HepG2 (cell line): Measurements from ENCODE around the gene RNF25. TPM values are rescaled to one million over a fixed set of nuclear protein-coding genes. Genes with fewer than 3 reads are reported as not detected.

ENCODE experiments used
- ATAC-seq: fragments of 200-7000 bp; cut with Tn5 transposase; 3 replicates; pipeline ENCODE4 v1.9.1; 2020; ENCODE audit warnings: mild to moderate bottlenecking, moderate library complexity
- BruUV-seq: library from RNA; stranded (reverse); fragments of 400-500 nt; replicated peaks from 2 replicates; lab custom pipeline; 2021; lab: Mats Ljungman, UMichigan
- CTCF ChIA-PET: fragments of 300-600 bp; formaldehyde crosslinking; extraction: SDS; loops from one replicate; lab custom pipeline; 2021; ENCODE audit warnings: low total read pairs, inconsistent platforms, low intra/inter-chr PET ratio; lab: Yijun Ruan, JAX
- POLR2A ChIA-PET: fragments of 350-600 bp; sonication (Branson Sonifier 250); formaldehyde crosslinking; loops from one replicate; lab custom pipeline; 2020; ENCODE audit warnings: antibody characterized with exemption, inconsistent platforms; lab: Yijun Ruan, JAX
- DNase-seq: peaks from one replicate; pipeline ENCODE4 v3.0.0-alpha.2; 2015; ENCODE audit warnings: low spot score
- FAIRE-seq: peaks from 3 replicates; lab custom pipeline; 2011; peaks lifted over from hg19 to GRCh38; lab: Jason Lieb, UNC
- H2AFZ ChIP-seq: one replicate; pipeline ENCODE4 v1.6.1; 2011; ENCODE audit warnings: low read length, inconsistent platforms
- H3K27ac ChIP-seq: fragments of 300-600 bp; 3 replicates; pipeline ENCODE4 v1.8.0; 2011; ENCODE audit warnings: mixed run types, mild to moderate bottlenecking, mixed read lengths, low read length, inconsistent platforms; ENCODE audit not compliant: insufficient read depth; ENCODE audit errors: extremely low read length
- H3K27me3 ChIP-seq, 2 experiments: fragments of 200-600 bp in 1 of 2; 2 replicates in 1 of 2; 3 replicates in 1 of 2; pipeline versions ENCODE4 v1.6.0 to v1.8.0; 2011; ENCODE audit warnings: low read length in 2 of 2, mild to moderate bottlenecking in 2 of 2, moderate library complexity in 2 of 2, inconsistent platforms in 1 of 2; ENCODE audit not compliant: insufficient read depth in 2 of 2, control insufficient read depth in 1 of 2
- H3K36me3 ChIP-seq, 2 experiments: fragments of 200-600 bp in 1 of 2; replicated peaks in 1 of 2; 2 replicates in 1 of 2; 3 replicates in 1 of 2; pipeline versions ENCODE4 v1.5.1 to v1.8.0; 2011; ENCODE audit warnings: low read length in 2 of 2, inconsistent platforms in 1 of 2; ENCODE audit not compliant: insufficient read depth in 2 of 2, control insufficient read depth in 1 of 2
- H3K4me1 ChIP-seq: 2 replicates; pipeline ENCODE4 v1.5.1; 2012; ENCODE audit warnings: low read length, inconsistent platforms; ENCODE audit not compliant: insufficient read depth
- H3K4me2 ChIP-seq: 2 replicates; pipeline ENCODE4 v1.6.0; 2011; ENCODE audit warnings: low read depth, low read length, inconsistent platforms
- H3K4me3 ChIP-seq, 3 experiments: fragments of 200-600 bp in 1 of 3; sonication (generic), shearing (Covaris generic) in 1 of 3; replicated peaks in 1 of 3; 2 replicates each; pipeline ENCODE4 v1.5.1; 2011 to 2016; ENCODE audit warnings: low read length in 3 of 3, inconsistent platforms in 2 of 3, low read depth in 2 of 3, mild to moderate bottlenecking in 2 of 3, control low read depth in 1 of 3, mixed read lengths in 1 of 3; ENCODE audit not compliant: insufficient read depth in 1 of 3
- H3K79me2 ChIP-seq: one replicate; pipeline ENCODE4 v1.6.1; 2011; ENCODE audit warnings: low read length, inconsistent platforms; ENCODE audit not compliant: insufficient read depth
- H3K9ac ChIP-seq: 2 replicates; pipeline ENCODE4 v1.6.0; 2011; ENCODE audit warnings: mild to moderate bottlenecking, low read depth, low read length, inconsistent platforms; ENCODE audit not compliant: insufficient read depth
- H3K9me3 ChIP-seq: 2 replicates; pipeline ENCODE4 v1.5.1; 2012; ENCODE audit warnings: mild to moderate bottlenecking, low read length
- H4K20me1 ChIP-seq: 2 replicates; pipeline ENCODE4 v1.6.0; 2011; ENCODE audit warnings: inconsistent platforms, mild to moderate bottlenecking, low read length, moderate library complexity; ENCODE audit not compliant: insufficient read depth
- ARNTL ChIP-seq: sonication (generic); formaldehyde crosslinking; IDR thresholded peaks from 2 replicates; pipeline ENCODE4 v1.4.0; 2020; ENCODE audit warnings: mild to moderate bottlenecking, missing genetic modification reagents
- MED1 ChIP-seq: sonication (generic); formaldehyde crosslinking; IDR thresholded peaks from 2 replicates; pipeline ENCODE4 v1.4.0; 2020; ENCODE audit warnings: missing genetic modification reagents
- NRL ChIP-seq: sonication (generic); formaldehyde crosslinking; IDR thresholded peaks from 2 replicates; pipeline ENCODE4 v1.5.0; 2020; ENCODE audit warnings: missing genetic modification reagents, mild to moderate bottlenecking, moderate library complexity, borderline replicate concordance
- RERE ChIP-seq: IDR thresholded peaks from 2 replicates; pipeline ENCODE4 v1.6.1; 2016; ENCODE audit warnings: low read depth, missing genetic modification reagents, missing compliant biosample characterization
- SETDB1 ChIP-seq: sonication (generic); formaldehyde crosslinking; IDR thresholded peaks from 2 replicates; pipeline ENCODE4 v1.5.1; 2020; ENCODE audit warnings: missing genetic modification reagents, mild to moderate bottlenecking, borderline replicate concordance
- SOX13 ChIP-seq, 3 experiments: fragments of 450-650 bp in 1 of 3; sonication (generic) in 1 of 3; formaldehyde crosslinking in 1 of 3; IDR thresholded peaks in 2 of 3; conservative IDR thresholded peaks in 1 of 3; 2 replicates each; pipeline versions ENCODE4 v1.5.0 to v1.6.1; 2016 to 2020; ENCODE audit warnings: antibody characterized with exemption in 1 of 3, mild to moderate bottlenecking in 1 of 3, missing compliant biosample characterization in 1 of 3, missing genetic modification reagents in 1 of 3, moderate library complexity in 1 of 3
- TAF1 ChIP-seq: sonication (generic); formaldehyde crosslinking; IDR thresholded peaks from 2 replicates; pipeline ENCODE4 v1.4.0; 2020; ENCODE audit warnings: missing genetic modification reagents
- WGBS: methylation state at CpG from one replicate; pipeline ENCODE4 v1.1.6; 2017; ENCODE audit warnings: low lambda C conversion rate; 5-methylcytosine and 5-hydroxymethylcytosine counted together
- in situ Hi-C: cut with HindIII; loops from 2 replicates; pipeline ENCODE4 v1.10.0; 2017; ENCODE audit warnings: low pct_unique_long_range_greater_than_20kb; ENCODE audit not compliant: extremely low pct_ligation_motif_present
- intact Hi-C: fragments of 100-400 bp; cut with micrococcal nuclease; formaldehyde crosslinking; loops from one replicate; pipeline ENCODE4 v1.10.0; 2022; ENCODE audit not compliant: unreplicated experiment
- polyA plus RNA-seq, 8 experiments: library from polyadenylated mRNA; depleted of rRNA in 3 of 8; stranded (reverse) in 7 of 8; unstranded in 1 of 8; fragments of >200 nt; fragmentation: Illumina TruSeq in 4 of 8; extraction: Trizol in 4 of 8; gene quantifications; 2 replicates each; pipeline versions ENCODE4 v1.2.1 to v1.2.3, GENCODE V29; 2011 to 2016; ENCODE audit warnings: low read depth in 4 of 8, missing spikeins in 1 of 8, mixed read lengths in 1 of 8; ENCODE audit not compliant: insufficient read depth in 1 of 8
- total RNA-seq, 5 experiments: library from RNA; depleted of rRNA; stranded (reverse); fragments of >200 nt; fragmentation: Illumina TruSeq; extraction: Trizol; gene quantifications; 2 replicates each; pipeline ENCODE4 v1.2.3, GENCODE V29; 2016; ENCODE audit warnings: low read depth in 1 of 5
- TF ChIP-seq, protein P1 (sequence below): sonication (generic); formaldehyde crosslinking; conservative IDR thresholded peaks from 2 replicates; pipeline ENCODE4 v1.4.0; 2020; ENCODE audit warnings: missing genetic modification reagents
- TF ChIP-seq, protein P2 (sequence below): sonication (generic); formaldehyde crosslinking; IDR thresholded peaks from 2 replicates; pipeline ENCODE4 v1.9.0; 2021; ENCODE audit warnings: mild to moderate bottlenecking, missing genetic modification reagents

The RNF25 gene
- total and polyA plus RNA-seq, 2 of the 13 experiments (the other 11 are each of a cell fraction or from before 2014, with no cell fraction given): 37.0 to 87.6 TPM

- intact Hi-C loops (no loop called here), in situ Hi-C loops (no loop called here)
- no peak for ATAC-seq
- DNase-seq: no peak
- Histone ChIP-seq H4K20me1 (no peaks in the 10 kb centered on the region), H3K27ac (no peak overlapping the region), H3K4me3 (no peak overlapping the region), H3K79me2 (no peaks in the 10 kb centered on the region), H3K27me3 (peaks cover 1 to 3% of the 10 kb centered on the region in 2 experiments; a peak in 1 of 5 replicates), H3K9ac (no peak overlapping the region), H2AFZ (no peak overlapping the region), H3K9me3 (no peaks in the 10 kb centered on the region), H3K4me1 (no peaks in the 10 kb centered on the region), H3K36me3 (no peaks in the 10 kb centered on the region), H3K4me2 (no peak overlapping the region)
- 44% methylated on average over 4 of the region's 4 CpGs for whole genome bisulfite sequencing
- no TSS peak for BruUV-seq
- ChIA-PET POLR2A (no interaction called here), CTCF (no interaction called here)
- TF ChIP-seq MED1 (CRISPR knock-in tag) (no peak), TAF1 (CRISPR knock-in tag) (no peak), RERE (CRISPR knock-in tag) (no peak), SOX13 (IDR thresholded peaks at IDR 0.05) (no peak), SOX13 (CRISPR knock-in tag; conservative IDR thresholded peaks at IDR 0.05 in 1 of 2, IDR thresholded peaks at IDR 0.05 in 1 of 2) (no peak), SETDB1 (CRISPR knock-in tag) (no peak), ARNTL (CRISPR knock-in tag) (no peak), NRL (no peak)
- TF ChIP-seq, protein P1, sequence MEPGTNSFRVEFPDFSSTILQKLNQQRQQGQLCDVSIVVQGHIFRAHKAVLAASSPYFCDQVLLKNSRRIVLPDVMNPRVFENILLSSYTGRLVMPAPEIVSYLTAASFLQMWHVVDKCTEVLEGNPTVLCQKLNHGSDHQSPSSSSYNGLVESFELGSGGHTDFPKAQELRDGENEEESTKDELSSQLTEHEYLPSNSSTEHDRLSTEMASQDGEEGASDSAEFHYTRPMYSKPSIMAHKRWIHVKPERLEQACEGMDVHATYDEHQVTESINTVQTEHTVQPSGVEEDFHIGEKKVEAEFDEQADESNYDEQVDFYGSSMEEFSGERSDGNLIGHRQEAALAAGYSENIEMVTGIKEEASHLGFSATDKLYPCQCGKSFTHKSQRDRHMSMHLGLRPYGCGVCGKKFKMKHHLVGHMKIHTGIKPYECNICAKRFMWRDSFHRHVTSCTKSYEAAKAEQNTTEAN (CRISPR knock-in tag): no peak
- TF ChIP-seq, protein P2, sequence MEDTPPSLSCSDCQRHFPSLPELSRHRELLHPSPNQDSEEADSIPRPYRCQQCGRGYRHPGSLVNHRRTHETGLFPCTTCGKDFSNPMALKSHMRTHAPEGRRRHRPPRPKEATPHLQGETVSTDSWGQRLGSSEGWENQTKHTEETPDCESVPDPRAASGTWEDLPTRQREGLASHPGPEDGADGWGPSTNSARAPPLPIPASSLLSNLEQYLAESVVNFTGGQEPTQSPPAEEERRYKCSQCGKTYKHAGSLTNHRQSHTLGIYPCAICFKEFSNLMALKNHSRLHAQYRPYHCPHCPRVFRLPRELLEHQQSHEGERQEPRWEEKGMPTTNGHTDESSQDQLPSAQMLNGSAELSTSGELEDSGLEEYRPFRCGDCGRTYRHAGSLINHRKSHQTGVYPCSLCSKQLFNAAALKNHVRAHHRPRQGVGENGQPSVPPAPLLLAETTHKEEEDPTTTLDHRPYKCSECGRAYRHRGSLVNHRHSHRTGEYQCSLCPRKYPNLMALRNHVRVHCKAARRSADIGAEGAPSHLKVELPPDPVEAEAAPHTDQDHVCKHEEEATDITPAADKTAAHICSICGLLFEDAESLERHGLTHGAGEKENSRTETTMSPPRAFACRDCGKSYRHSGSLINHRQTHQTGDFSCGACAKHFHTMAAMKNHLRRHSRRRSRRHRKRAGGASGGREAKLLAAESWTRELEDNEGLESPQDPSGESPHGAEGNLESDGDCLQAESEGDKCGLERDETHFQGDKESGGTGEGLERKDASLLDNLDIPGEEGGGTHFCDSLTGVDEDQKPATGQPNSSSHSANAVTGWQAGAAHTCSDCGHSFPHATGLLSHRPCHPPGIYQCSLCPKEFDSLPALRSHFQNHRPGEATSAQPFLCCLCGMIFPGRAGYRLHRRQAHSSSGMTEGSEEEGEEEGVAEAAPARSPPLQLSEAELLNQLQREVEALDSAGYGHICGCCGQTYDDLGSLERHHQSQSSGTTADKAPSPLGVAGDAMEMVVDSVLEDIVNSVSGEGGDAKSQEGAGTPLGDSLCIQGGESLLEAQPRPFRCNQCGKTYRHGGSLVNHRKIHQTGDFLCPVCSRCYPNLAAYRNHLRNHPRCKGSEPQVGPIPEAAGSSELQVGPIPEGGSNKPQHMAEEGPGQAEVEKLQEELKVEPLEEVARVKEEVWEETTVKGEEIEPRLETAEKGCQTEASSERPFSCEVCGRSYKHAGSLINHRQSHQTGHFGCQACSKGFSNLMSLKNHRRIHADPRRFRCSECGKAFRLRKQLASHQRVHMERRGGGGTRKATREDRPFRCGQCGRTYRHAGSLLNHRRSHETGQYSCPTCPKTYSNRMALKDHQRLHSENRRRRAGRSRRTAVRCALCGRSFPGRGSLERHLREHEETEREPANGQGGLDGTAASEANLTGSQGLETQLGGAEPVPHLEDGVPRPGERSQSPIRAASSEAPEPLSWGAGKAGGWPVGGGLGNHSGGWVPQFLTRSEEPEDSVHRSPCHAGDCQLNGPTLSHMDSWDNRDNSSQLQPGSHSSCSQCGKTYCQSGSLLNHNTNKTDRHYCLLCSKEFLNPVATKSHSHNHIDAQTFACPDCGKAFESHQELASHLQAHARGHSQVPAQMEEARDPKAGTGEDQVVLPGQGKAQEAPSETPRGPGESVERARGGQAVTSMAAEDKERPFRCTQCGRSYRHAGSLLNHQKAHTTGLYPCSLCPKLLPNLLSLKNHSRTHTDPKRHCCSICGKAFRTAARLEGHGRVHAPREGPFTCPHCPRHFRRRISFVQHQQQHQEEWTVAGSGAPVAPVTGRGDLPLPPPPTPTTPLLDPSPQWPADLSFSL (CRISPR knock-in tag): no peak
- FAIRE-seq: no peak
Measured at GRCh38 chr2:218626369-218626768, 45.4 kb downstream of the RNF25 start.
